ENCODE data around the gene AQP12B. TPM values are rescaled to one million over a fixed set of nuclear protein-coding genes. Genes with fewer than 3 reads are reported as not detected.

Gene AQP12B
- polyA plus RNA-seq, 1 donor (not counting 4 experiments of a cell fraction or from before 2014, with no cell fraction given) = not detected

GRCh38 chr2:240720686-240721595 is 38.3 kb upstream of the AQP12B start:
- Histone ChIP-seq H3K9ac (ENCODE audit: control insufficient read depth, extremely low read depth, insufficient read depth, low read length) (no peak overlapping the region), H3K9me1 (ENCODE audit: control insufficient read depth, extremely low read depth, insufficient read depth, low read length) (no peaks in the 10 kb centered on the region), H4K20me1 (ENCODE audit: control insufficient read depth, extremely low read depth, insufficient read depth, low read length) (no peaks in the 10 kb centered on the region), H3K79me2 (ENCODE audit: control insufficient read depth, insufficient read depth, low read length) (no peaks in the 10 kb centered on the region), H3K27ac (ENCODE audit: control insufficient read depth, insufficient read depth, low read length) (no peak overlapping the region), H3K36me3 (ENCODE audit: control insufficient read depth in 2 of 2, extremely low read depth in 1 of 2, insufficient read depth in 2 of 2, low read length in 2 of 2) (no peaks in the 10 kb centered on the region), H3K9me3 (ENCODE audit: control insufficient read depth, low read depth, low read length) (no peaks in the 10 kb centered on the region), H3K27me3 (ENCODE audit: control insufficient read depth, extremely low read depth, insufficient read depth, low read length) (no peaks in the 10 kb centered on the region), H3K4me1 (ENCODE audit: control insufficient read depth, extremely low read depth, insufficient read depth, low read length) (no peaks in the 10 kb centered on the region), H3K4me2 (ENCODE audit: control insufficient read depth, extremely low read depth, insufficient read depth, low read depth, low read length) (no peak overlapping the region), H3K4me3 (ENCODE audit: control insufficient read depth in 2 of 3, extremely low read depth in 1 of 3, insufficient read depth in 2 of 3, low read depth in 1 of 3, low read length in 3 of 3) (no peak overlapping the region), H2AFZ (ENCODE audit: control insufficient read depth, low read length) (no peak overlapping the region)
- dilution Hi-C loops (cut with MboI; ENCODE audit: extremely low pct_ligation_motif_present, low sequenced_read_pairs) = no loop called here
- no peak for FAIRE-seq
- DNase-seq (ENCODE audit: low read depth, low spot score) = no peak
- no peak for TF ChIP-seq CTCF (optimal IDR thresholded peaks at IDR 0.05 in 1 of 3, IDR thresholded peaks at IDR 0.05 in 1 of 3, conservative IDR thresholded peaks at IDR 0.05 in 1 of 3; ENCODE audit: extremely low read depth in 1 of 3, insufficient read depth in 2 of 3, low read length in 3 of 3)
- no peak for TF ChIP-seq EZH2 (IDR thresholded peaks at IDR 0.05; ENCODE audit: low read length)

GRCh38 chr2:240719676-240720545 is 37.2 kb upstream of the AQP12B start:
- H2AFZ ChIP-seq (ENCODE audit: control insufficient read depth, low read length) = no peak overlapping the region
- dilution Hi-C loops (cut with MboI; ENCODE audit: extremely low pct_ligation_motif_present, low sequenced_read_pairs) = no loop called here
- FAIRE-seq = no peak
- no peaks in the 10 kb centered on the region for H3K79me2 ChIP-seq (ENCODE audit: control insufficient read depth, insufficient read depth, low read length)
- H3K4me3 ChIP-seq (ENCODE audit: control insufficient read depth in 2 of 3, extremely low read depth in 1 of 3, insufficient read depth in 2 of 3, low read depth in 1 of 3, low read length in 3 of 3) = no peak overlapping the region
- DNase-seq (ENCODE audit: low read depth, low spot score) = no peak
- peaks cover 5% of the 10 kb centered on the region for H3K27me3 ChIP-seq (ENCODE audit: control insufficient read depth, extremely low read depth, insufficient read depth, low read length)
- no peaks in the 10 kb centered on the region for H3K9me1 ChIP-seq (ENCODE audit: control insufficient read depth, extremely low read depth, insufficient read depth, low read length)
- H3K9me3 ChIP-seq (ENCODE audit: control insufficient read depth, low read depth, low read length) = no peaks in the 10 kb centered on the region
- H3K4me1 ChIP-seq (ENCODE audit: control insufficient read depth, extremely low read depth, insufficient read depth, low read length) = no peaks in the 10 kb centered on the region
- H3K27ac ChIP-seq (ENCODE audit: control insufficient read depth, insufficient read depth, low read length) = no peak overlapping the region
- H4K20me1 ChIP-seq (ENCODE audit: control insufficient read depth, extremely low read depth, insufficient read depth, low read length) = no peaks in the 10 kb centered on the region
- TF ChIP-seq EZH2 (IDR thresholded peaks at IDR 0.05; ENCODE audit: low read length) (no peak), CTCF (optimal IDR thresholded peaks at IDR 0.05 in 1 of 3, IDR thresholded peaks at IDR 0.05 in 1 of 3, conservative IDR thresholded peaks at IDR 0.05 in 1 of 3; ENCODE audit: extremely low read depth in 1 of 3, insufficient read depth in 2 of 3, low read length in 3 of 3) (no peak)
- H3K9ac ChIP-seq (ENCODE audit: control insufficient read depth, extremely low read depth, insufficient read depth, low read length) = no peak overlapping the region
- H3K36me3 ChIP-seq (ENCODE audit: control insufficient read depth in 2 of 2, extremely low read depth in 1 of 2, insufficient read depth in 2 of 2, low read length in 2 of 2) = no peaks in the 10 kb centered on the region
- no peak overlapping the region for H3K4me2 ChIP-seq (ENCODE audit: control insufficient read depth, extremely low read depth, insufficient read depth, low read depth, low read length)
